KOPT-K1 (cell line): ENCODE measurements around the gene NTSR1.

Source experiments
- H3K27ac ChIP-seq: fragments of 200-600 bp; sonication (generic); 2 replicates; pipeline ENCODE4 v1.5.1; 2016; ENCODE audit warnings: antibody characterized with exemption, mild to moderate bottlenecking, low read depth, low read length; ENCODE audit not compliant: poor library complexity, severe bottlenecking
- H3K36me3 ChIP-seq: fragments of 200-600 bp; sonication (generic); 2 replicates; pipeline ENCODE4 v1.5.1; 2017; ENCODE audit warnings: antibody characterized with exemption, mild to moderate bottlenecking, low read length, moderate library complexity; ENCODE audit not compliant: insufficient read depth
- H3K9me3 ChIP-seq: fragments of 200-600 bp; sonication (generic); 2 replicates; pipeline ENCODE4 v1.5.1; 2017; ENCODE audit warnings: antibody characterized with exemption, low read length, mild to moderate bottlenecking; ENCODE audit not compliant: insufficient read depth, poor library complexity, severe bottlenecking

Gene NTSR1

GRCh38 chr20:62796699-62797491 is 88.3 kb downstream of the NTSR1 start:
- Histone ChIP-seq H3K27ac (peak overlapping the region; percentile 83), H3K9me3 (no peaks in the 10 kb centered on the region)

DNA sequence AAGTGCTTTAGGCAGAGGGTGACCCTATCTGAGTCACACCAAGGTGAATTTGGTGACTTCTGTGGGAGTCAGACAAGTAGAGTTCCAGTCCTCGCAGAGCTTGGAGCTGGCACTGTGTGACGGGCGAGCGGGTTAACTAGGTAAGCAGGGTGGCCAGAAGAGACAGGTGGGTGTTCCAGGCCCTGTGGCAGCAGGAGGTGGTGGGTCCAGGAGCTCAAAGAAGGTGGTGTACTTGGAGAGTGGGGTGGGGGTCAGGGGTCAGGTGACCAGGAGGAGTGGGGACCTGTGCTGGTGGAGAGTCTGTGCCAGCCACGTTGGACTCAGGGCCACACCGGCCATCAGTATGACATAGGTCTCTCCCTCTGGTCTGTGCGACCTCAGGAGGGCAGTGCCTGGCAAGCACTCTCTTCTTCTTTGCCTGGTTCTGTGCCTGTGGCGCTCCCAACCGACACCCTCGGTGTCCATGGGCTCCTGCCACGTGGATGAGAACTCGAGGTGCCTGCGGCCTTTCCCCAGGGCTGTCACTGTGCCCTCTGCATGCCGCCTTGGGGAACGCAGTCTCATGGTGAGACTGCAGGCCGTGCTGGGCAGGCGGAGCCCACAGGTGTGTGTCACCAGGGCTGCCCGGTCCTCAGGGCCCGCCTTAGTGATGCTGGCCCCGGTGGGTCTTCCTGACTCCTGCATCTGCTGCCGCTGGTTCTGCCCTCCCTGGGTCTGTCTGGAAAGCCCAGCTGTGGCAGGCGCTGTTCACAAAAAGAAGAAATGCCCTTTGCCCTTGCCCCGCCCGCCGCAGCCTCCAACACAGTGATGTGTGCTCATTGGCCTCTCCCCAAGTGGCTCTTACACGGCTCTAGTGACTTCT is 89.3 kb downstream of the NTSR1 start:
- H3K36me3 ChIP-seq = peaks cover 43% of the 10 kb centered on the region
- H3K27ac ChIP-seq = no peak overlapping the region
- no peaks in the 10 kb centered on the region for H3K9me3 ChIP-seq

More at GRCh38 chr20:62796699-62797491, 88.3 kb downstream of the NTSR1 start:
- H3K36me3 ChIP-seq = peaks cover 43% of the 10 kb centered on the region

GRCh38 chr20:62799036-62799435 is 90.4 kb downstream of the NTSR1 start:
- peaks cover 43% of the 10 kb centered on the region for H3K36me3 ChIP-seq

GRCh38 chr20:62799459-62799858 is 90.8 kb downstream of the NTSR1 start:
- Histone ChIP-seq H3K27ac (no peak overlapping the region), H3K36me3 (peaks cover 43% of the 10 kb centered on the region), H3K9me3 (no peaks in the 10 kb centered on the region)

More at GRCh38 chr20:62799036-62799435, 90.4 kb downstream of the NTSR1 start:
- no peaks in the 10 kb centered on the region for H3K9me3 ChIP-seq
- H3K27ac ChIP-seq = no peak overlapping the region

DNA sequence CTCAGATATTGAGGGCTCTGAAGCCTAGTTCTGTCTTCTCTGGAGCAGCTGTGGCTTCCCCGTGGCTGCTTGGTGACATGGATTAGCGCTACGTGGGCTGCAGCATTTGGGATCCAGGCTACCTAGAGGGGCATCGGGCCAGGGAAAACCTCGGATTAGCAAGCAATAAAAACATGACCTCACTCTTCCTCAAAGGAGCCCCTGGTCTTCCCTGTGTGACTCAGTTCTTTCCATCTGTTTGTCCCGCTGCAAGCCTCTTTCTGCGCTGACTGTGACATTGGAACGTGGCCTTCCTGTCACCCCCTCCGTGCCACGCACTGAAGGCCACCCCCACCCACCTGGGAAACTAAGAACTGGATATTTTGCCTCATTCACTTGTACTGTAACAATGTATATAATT is 91.2 kb downstream of the NTSR1 start:
- no peaks in the 10 kb centered on the region for H3K9me3 ChIP-seq
- peaks cover 43% of the 10 kb centered on the region for H3K36me3 ChIP-seq
- no peak overlapping the region for H3K27ac ChIP-seq

DNA sequence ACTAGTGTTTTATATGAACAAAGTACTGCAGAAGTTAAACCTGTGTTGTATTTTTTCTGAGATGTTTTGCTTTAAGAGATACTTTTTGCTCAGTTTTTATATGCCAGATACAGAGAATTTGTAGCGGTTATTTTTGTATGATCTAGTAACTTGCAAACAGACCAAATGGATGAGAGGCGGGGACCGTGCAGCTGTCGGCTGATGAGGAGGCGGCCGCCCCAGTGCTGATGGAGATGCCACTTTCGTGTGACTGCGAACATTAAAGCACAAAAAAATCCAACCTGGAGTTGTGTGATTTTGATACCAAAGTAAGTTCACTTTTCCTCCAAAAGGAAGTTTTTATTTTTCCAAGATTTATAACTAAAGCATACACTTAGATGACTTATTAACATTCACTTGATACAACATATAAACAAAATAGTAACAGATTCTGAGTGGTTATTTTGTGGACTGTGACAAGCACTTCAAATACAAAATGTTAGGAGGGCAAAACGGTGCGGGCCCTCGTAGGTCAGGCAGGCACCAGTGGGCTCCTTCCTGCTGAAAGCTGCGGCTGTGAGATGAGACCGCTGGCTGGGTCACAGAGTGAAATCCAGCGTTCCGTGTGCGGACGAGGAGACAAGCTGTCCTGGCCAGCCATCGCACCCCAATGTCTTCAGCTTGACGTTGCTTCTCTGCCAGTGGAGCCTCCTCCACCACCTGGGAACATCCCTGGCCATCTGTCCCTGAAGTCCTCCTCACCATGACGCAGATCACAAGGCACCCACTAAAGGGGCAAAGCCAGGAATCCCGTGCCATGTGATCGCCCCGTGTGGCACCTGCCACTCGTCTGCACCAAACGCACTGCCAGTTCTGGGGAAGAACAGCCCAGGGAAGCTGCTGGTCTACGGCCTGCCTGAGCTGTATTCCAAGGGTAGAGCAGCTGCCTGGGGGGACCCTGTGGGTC is 92.0 kb downstream of the NTSR1 start:
- Histone ChIP-seq H3K27ac (no peak overlapping the region), H3K9me3 (no peaks in the 10 kb centered on the region)

GRCh38 chr20:62801284-62802010 is 92.8 kb downstream of the NTSR1 start:
- Histone ChIP-seq H3K9me3 (no peaks in the 10 kb centered on the region), H3K27ac (no peak overlapping the region), H3K36me3 (peaks cover 50% of the 10 kb centered on the region)

More for the DNA sequence above, 92.0 kb downstream of the NTSR1 start:
- peaks cover 43% of the 10 kb centered on the region for H3K36me3 ChIP-seq

DNA sequence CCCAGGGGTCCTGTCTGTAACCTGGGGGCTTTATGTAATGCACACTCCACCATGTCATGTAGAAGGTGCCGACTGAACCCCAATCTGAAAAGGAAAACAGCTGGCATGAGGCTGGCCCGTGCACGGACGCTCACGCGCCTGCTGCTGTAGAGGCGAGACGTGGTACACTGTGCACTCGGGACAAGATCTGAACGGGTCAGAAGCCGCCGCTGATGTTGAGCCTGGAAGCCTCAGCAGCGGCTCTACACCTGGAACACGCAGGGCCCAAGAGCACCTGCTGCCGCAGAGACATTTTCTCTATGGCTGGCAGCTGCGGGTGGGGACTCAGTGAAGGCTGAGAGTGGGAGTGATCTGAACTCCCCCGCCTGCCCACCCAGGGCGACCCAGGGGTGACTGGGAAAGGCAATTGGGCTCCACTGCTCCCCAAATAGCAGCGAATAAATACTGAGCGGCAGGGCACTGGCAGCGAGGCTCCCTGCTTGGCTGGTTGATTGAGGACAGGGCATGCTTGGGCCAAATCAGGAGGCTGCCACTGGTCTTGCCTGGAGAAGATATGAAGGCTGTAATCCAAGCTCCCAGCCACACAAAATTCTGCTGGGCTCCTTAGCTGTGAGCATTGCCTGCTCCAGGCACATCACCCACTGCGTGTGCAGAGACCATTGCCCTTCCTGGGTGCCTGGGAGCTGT is 93.5 kb downstream of the NTSR1 start:
- Histone ChIP-seq H3K27ac (no peak overlapping the region), H3K9me3 (no peaks in the 10 kb centered on the region), H3K36me3 (peaks cover 57% of the 10 kb centered on the region)

DNA sequence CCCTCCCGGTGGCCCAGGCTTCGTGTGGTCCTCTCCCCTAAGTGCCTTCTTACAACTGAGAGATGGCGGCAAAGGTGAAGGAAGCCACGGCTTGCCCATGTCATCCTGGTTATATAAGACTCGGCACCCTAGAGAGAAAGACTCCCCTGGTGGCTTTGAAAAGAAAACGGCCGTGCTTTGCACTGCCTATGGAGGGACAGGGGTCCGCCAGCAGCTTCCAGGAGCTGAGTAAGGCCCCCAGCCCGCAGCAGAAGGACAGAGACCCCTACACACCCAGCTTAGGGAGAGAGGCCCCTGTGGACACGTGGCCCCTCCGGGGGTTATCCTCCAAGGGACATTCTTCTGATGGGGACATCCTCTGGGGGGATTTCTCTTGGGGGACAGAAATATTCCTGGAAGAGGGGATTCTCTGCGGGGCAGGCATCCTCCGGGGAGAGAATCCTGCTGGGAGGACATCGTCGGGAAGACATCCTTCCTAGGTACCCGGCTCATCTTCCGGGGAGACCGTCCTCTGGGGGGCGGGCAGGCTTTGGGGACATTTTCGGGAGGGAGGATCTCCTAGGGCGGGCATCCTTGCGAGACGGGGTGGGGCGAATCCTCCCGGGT is 95.5 kb downstream of the NTSR1 start:
- peak overlapping the region; percentile 83 for H3K27ac ChIP-seq
- H3K9me3 ChIP-seq = no peaks in the 10 kb centered on the region
- H3K36me3 ChIP-seq = peaks cover 59% of the 10 kb centered on the region

DNA sequence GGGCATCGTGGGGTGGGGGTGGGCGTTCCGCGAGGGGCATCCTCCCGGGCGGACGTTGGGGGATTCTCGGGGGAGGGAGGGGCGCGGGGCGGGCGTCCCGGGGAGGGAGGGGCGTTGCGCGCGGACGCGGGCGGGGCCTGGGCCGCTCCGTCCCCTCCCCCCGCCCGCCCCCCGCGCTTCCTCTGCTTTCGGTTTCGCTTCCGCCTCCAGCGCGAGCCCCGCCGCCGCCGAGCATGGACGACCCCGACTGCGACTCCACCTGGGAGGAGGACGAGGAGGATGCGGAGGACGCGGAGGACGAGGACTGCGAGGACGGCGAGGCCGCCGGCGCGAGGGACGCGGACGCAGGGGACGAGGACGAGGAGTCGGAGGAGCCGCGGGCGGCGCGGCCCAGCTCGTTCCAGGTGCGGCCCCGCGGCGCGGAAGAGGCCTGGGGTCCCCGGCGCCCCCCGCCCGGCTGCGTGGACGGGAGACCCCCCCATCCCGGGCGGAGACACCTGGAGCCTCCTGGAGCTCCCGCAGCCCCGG is 96.1 kb downstream of the NTSR1 start, which contains the start of gene OGFR:
Gene OGFR (plus strand): TSS at position 209 of the 528 bp plus-strand sequence. CDS start 25 bp downstream, at position 234.
- Histone ChIP-seq H3K27ac (peak within 1 kb of the TSS; percentile 83), H3K36me3 (peaks cover 59% of the 10 kb centered on the region)

GRCh38 chr20:62805155-62805710 is 96.6 kb downstream of the NTSR1 start:
- peak overlapping the region; percentile 83 for H3K27ac ChIP-seq
- H3K36me3 ChIP-seq = peaks cover 59% of the 10 kb centered on the region
- no peaks in the 10 kb centered on the region for H3K9me3 ChIP-seq

More for the DNA sequence above, 96.1 kb downstream of the NTSR1 start, which contains the start of gene OGFR:
- no peaks in the 10 kb centered on the region for H3K9me3 ChIP-seq

DNA sequence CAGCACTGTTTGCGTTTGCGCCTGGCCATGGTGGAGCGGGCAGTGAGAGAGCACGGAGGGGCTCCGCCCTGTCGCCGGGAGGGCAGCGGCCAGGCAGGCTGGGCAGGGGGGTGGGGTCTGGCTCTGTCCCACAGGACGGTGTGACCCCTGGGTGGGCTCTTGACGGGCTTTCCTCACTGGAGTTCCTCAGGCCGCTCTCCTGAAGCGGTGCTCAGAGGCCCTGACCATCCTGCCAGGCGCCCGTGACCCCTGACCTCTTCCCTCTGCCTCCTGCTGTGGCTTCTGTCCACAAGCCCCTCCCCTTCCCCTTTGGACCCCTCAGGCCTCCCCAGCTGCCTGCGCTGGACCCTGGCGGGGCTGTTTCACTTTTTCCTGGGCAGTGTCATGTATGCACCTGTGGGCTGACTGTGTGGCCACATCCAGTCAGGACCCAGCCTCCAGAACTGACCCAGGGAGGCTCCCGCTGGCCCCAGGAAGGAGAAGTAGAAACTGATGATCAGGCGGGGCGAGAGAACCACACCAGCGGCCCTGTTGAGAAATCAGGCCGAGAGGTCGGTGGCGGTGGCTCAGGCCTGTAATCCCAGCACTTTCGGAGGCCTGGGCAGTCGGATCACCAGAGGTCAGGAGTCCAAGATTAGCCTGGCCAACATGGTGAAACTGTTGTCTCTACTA is 97.2 kb downstream of the NTSR1 start:
- Histone ChIP-seq H3K9me3 (no peaks in the 10 kb centered on the region), H3K27ac (peak overlapping the region; percentile 83), H3K36me3 (peaks cover 59% of the 10 kb centered on the region)
